NOMO-1 (cell line): ENCODE measurements around the gene CIT.
"Not testable (repeated sequence)": the region's sequence is repeated elsewhere in the genome, so short reads cannot be mapped to it uniquely, and the experiment has no call there.

ENCODE experiments used
- DNase-seq, 2 experiments: peaks; one replicate each; lab custom pipeline; 2025; ENCODE audit not compliant: unreplicated experiment in 2 of 2; lab: John Stamatoyannopoulos, UW

CIT gene

DNA sequence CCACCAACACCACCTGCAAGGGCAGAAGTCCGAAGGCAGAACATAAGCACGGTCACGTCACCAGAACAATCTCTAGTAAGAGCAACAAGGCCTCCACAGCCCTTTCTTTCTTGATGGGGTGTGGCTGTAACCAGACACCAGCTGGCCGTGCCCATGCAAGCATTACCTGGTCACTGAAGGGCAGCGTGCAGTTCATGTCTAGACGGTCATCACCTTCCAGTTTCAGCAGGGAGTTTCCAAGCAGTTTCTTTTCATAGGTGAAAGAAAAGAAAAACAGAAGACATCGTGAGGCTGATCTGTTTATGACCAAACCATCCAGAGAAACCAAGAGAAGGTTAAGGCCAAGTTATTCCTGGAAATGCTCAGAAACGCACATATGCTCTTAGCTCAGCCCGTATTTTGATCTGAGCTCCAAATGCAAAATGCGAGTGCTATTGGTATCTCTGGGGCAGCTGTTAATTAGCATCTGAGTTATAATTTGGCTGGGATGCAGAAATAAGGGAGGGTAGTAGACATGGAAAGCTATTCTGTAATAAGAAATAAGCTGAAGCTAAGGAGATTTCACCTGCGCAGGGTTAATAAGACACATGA is 166.7 kb downstream of the CIT start:
- DNase-seq, result no peak

DNA sequence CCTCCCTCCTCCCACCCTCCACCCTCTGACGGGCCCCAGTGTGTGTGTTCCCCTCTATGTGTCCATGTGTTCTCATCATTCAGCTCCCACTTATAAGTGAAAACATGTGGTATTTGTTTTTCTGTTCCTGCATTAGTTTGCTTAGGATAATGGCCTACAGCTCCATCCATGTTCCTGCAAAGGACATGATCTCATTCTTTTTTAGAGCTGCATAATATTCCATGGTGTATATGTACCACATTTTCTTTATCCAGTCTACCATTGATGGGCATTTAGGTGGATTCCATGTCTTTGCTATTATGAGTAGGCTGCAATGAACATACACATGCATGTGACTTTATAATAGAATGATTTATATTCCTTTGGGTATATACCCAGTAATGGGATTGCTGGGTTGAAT is 170.7 kb downstream of the CIT start:
- not testable (repeated sequence) for DNase-seq

DNA sequence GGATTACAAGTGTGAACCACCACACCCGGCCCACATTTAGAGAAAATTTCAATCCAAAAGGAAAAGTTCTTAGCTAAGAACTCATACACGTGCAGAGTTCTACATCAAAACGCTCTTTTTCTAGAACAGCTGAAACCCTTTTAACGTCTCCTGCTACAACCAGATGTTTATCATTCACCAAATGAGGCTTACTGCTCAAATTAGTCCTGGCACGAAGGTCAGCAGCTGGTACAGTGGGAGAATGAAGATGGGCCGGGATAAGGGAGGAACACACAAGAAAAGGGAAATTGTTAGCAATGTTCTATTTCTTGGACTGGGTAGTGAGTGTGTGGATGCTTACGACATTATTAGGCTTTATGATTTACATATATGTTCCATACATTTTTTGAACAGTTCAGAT is 171.9 kb downstream of the CIT start:
- no peak for DNase-seq

DNA sequence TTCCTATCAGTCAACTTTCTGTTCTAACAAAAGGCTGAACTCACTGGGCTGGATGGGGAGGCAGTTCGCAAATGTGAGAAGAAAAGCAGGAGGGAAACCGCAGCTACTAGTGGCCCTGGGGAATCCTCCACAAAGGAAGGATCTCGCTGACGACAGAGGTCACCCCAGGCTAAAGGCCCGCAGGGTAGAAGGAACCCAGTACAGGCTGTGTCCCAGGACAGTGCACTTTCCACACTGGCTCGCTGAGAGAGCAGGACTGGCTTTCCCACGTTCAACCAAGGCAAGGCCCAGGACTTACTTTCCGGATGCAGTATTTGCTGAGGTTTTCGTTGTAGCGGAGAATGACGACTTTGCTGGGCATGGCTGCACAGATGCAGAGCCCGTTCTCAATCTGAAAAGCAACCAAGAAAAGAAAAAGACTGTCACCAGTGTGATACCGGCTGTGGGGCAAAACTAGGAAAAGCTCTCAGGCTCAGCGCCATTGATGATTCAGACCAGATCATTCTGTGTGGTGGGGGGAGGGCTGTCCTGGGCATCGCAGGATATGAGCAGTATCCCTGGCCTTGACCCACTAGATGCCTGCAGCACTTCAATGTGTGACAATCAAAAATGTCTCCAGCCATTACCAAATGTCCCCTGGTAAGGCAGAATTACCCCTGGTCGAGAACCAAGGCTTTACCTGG is 172.9 kb downstream of the CIT start:
- no peak for DNase-seq

DNA sequence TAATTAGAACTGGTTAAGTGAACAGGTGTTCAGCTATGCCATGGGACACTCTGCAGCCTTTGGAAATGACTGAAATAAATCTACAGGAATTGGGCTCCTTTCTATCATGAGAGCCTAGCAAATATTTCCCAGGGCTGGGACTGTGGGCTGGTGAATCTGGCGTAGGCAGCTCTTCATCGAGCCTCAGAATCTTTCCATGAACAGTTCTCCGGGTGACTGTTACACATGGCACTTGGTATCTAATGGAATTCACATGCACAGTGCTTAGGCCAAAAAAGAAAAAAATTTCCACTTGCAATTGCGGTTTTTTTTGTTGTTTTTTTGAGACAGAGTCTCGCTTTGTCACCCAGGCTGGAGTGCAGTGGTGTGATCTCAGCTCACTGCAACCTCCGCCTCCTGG is 177.0 kb downstream of the CIT start:
- no peak for DNase-seq

DNA sequence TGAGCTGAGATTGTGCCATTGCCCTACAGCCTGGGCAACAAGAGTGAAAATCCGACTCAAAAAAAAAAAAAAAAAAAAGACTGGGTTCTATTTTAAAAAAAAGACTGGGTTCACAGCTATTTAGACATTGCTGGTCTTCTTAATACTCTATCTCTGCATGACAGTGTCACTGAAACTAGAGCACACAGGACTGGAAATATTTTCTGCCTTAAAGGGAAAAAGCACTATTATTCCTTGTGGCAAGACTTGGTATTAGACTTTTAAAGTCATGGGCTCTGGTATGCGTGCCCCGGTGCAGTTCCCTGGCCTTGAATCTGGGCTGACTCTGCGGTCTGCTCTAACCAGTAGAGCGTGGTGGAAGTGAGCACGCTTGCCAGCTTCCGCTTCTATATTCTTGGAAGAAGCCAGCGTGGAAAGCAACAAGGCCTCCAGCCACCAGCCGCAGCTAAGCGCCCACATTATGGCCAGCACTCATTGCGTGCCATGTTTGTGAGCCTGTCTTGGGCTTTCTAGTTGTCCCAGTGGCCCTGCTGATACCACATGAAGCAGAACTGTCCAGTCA is 177.8 kb downstream of the CIT start:
- no peak for DNase-seq

DNA sequence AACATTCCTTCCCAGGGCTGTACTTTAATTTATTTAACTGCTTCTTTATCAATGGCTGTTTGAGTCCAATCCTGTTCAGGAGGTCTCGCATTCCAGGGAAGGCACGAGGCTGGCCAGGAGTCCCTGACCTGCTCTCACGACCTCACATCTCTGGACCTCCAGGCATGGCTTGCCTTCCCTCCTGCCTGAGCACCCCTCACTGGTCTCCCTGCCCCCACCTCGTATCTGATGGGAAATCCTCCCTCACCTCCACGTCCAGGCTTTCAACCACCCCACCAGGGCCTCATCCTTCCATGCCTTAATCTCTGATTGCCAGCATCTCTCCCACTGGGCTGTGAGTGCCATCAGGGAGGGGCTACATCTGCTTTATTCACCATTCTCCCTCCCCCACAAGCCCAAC is 180.2 kb downstream of the CIT start:
- DNase-seq, result no peak

DNA sequence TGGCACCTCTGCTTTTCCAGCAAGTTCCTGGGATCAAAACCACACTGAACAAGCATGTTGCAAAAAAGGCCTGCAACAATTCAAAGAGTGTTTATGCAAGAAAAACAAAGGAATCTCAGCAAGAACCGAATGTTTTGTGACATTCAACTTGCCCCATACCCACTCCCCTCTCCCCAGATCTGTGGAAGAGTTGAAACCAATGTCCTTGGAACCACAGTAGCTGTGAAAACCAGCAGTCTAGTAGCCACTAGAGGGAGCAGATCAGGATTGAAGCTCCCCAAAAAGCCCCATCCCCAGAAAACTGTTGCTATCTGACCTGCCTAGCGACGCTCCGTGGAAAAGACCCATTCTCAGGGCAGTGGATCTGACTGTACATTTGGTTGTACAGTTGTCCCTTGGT is 182.1 kb downstream of the CIT start:
- DNase-seq, result no peak

DNA sequence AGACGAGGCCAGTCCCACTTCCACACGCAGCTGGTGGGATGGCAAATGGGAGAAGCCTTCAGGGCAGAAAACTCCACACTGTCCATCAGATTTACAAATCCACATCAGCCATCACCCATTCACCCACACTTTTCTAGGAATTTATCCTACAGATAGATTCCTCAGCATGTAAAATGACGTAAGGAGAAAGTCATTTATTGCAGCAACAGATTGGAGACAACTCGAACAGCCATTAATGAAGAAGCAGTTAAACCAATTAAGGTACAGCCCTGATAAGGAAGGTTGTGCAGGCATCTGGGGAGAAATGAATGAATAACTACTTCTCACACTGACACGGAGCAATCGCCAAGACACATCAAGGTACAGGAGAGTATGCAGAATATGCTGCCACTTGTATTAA is 183.0 kb downstream of the CIT start:
- no peak for DNase-seq

DNA sequence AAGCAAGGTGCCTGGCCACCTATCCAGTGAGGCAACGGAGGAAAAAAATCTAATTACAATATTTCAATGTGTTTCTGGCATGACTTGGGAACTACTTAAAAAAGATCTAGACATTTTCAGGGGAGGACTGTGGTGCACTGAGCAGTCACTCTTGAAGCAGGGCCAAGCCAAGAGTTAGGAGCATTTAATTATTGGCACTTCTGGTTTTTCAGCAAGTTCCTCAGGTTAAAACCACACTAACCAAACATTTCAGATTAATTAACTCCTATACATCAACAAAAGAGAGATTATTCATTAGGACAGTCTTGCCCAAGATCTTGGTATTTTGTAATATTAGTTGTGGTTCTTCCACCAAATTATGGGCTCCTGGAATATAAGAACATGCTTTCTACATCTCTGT is 183.6 kb downstream of the CIT start:
- peak in 1 of 2 experiments; percentile 22 for DNase-seq

DNA sequence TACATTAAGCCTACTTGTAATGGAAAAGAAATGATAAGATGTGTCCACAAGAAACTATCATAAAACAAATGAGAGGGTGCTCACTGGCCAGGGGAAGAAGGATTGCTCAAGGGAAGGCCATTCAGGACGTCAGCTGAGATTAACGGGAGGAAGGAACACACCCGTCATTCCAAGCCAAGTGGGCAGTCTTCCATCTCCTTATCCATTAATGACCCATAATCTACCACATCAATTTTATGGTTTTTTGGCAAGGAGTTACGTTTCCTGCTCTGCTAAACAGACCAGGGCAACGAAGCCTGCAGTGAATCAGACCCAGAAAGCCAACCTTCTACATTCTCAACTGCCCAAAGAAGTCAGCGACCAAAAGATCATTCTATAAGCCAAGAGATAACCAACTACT is 184.1 kb downstream of the CIT start:
- DNase-seq, result no peak

DNA sequence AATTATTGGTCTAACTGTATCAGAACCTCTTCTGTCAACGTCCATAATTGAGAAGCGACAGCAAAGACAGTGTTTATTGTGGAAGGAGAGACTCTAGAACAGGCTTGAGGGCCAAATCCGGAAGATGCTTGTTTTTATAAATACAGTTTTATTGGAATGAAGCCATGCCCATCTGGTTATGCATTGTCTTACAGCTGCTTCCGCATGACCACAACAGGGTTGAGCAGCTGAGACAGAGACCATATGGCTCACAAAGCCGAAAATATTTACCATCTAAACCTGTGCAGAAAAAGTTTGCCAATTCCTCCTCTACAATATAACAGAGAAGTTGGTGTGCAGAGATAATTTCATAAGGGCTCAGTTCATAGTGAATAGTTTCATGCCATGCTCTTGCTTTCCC is 184.7 kb downstream of the CIT start:
- DNase-seq, result no peak

DNA sequence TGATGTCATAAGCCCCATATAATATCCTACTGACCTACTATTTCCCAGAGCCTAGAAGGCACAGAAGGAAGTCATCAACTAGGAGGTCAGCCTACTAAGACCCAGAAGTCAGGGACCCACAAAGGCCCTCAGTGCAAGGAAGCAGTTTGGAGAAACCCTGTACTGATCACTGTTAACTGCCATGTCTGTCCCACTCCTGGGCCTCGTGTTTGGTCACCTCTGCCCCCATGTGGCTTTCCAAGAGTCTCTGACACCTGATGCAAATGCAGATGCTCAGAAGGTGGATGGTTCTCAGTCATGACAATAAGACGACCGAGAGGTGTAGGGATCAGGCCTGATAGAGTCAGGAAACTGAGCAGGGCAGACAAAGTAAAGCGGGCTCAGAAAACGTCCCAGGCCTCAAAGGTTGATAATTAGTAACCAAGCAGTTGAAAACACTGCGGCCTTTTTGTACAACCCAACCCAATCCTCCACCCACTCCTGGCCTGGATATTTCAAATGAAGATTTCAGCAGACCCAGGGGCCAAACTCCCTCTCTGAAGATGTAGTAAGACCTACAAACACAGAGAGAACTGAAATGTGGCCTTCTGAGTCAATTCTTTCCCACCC is 185.8 kb downstream of the CIT start:
- no peak for DNase-seq

DNA sequence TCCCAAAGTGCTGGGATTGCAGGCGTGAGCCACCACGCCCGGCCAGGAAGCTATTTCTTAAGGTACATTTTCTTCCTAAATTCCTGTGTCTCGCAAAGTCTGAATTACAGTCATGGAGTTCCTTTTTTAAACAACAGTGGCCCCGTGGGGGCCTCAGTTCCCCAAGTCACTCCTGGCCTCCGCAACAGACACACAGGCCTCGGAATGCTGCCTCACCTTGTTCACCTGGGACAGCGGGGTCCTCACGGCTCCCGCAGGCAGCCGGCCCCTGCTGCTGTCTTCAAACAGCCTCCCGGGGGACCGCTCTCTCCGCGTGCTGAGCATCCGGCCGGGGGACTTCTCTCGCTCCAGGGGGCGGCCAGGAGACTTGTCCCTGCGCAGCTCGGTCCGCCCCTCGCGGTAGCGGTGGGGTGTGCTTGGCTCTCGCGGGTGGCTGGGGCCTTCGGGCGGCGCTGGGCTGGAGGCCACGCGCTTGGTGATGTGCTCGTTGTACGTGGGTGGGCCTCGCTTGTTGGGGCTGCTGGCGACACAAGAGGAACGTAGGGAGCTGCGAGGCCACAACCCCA is 187.1 kb downstream of the CIT start:
- DNase-seq, result no peak

DNA sequence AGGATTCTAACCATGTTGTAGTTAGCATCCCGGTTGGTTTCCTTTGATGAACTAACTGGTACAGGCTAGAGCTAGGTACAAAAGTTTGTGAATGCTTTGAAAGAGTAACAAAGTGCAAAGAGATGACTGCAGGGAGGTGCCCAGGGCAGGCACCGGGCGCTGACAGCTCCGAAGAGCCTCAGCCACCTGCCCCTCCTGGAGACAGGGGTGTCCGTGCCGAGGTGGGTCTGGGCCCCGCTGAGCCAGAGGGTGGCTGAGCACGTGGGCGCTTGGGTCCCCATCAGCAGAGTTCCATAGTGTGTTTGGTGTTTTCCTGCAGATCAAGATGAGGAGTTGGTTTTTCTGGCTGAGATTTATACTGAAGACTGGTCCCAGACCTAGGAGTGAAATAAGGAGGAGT is 189.2 kb downstream of the CIT start:
- no peak for DNase-seq

DNA sequence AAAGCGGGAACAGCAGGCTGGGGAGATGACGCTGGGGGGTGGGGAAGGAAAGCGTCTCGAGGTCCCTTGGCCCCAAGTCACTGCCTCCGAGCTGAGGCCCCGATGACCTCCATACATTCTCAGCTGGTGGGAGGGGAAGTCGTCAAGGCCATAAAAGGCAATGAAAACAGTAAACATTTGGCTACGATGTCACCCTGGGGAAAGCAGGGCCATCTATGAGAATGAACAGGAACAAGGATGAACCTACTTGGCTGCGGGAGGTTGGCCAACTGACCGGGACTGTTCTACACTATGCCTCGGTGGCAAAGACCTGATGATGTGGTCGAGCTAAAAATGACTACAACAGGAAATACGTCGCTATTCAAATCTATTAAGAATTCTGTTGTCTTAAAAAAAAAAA is 189.7 kb downstream of the CIT start:
- DNase-seq, result no peak

DNA sequence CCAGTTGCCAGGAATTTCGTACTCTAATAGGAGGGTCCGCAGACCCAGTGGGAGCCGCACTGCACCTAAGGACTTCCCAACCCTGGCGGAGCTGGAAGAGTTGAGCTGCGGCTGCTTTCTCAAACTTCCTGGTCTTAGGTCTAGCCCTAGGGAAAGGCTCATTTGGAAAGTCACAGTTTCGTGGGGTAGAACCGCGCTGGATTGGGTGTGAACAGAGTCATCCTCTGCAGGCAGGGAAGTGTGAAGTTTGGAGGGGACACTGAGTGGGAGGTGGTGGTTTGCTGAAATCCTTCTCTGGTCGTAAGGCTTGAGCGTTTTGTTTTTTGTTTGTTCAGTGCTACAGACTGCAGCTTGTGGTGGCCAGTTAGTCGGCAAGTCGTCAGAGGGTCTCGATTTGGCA is 190.3 kb downstream of the CIT start:
- no peak for DNase-seq

DNA sequence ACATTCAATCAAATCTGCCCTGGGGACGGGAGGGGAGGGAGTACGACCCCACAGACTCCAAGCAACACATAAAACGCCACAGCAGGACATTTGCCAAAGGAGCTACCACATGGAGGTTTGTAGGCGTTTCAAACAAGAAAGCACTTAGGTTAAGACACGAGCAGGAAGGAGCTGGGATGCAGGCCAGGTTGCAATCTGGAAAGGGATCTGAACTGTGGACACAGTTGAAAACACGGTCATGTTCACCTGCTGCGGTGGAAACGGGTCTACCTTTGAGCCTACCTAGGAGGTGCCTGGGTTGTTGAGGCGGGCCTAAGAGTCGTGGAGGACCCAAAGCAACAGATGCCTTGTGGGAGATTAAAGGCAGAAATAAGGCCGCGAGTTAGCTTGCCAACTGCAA is 190.8 kb downstream of the CIT start:
- no peak for DNase-seq

DNA sequence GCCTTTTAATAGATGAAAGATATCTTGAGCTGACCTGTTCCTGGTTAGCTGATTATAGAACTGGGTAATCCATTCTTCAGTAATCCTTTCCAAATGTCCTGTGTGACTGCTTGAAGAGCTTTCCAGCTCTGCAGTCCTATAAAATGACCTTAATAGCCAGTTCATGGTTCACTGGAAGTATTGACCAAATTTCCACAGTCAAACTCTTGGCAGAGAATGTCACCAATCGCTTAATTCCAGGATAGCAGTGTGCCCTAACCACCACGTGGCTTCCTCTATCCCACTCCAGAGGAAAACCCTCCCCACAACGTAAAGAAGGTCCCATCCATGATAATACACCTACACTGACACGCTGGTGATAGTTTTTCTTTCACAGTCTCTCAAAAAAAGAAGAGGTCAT is 191.7 kb downstream of the CIT start:
- DNase-seq, result no peak

DNA sequence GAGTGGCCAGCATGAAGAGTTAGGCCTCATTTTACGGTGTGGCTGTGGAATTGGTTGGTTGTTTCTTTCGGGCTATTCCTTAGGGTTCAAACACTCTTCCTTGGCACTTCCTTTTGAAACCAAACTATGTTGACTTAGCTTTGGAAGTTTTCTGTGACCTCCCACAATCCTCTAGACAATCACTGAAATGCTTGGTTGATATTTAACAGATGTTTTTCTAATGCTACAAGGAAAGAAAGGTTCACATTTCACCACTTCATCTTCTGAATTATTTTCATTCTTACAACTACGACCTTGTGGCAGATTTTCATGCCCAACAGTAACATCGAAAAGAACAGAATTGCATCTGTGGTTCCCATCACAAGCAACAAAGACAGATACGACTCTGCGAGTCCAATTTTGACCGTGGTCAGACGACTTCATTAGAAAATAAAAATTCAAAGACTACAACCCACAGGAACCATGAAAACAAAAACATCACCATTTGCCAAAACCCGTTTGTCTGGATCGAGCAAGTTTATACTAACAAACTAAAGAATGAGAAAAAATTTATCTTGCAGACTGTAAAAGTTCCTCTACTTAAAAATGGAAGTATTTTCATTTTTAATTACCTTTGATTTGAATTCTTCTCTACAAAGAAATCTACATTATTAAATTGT is 192.3 kb downstream of the CIT start:
- no peak for DNase-seq

DNA sequence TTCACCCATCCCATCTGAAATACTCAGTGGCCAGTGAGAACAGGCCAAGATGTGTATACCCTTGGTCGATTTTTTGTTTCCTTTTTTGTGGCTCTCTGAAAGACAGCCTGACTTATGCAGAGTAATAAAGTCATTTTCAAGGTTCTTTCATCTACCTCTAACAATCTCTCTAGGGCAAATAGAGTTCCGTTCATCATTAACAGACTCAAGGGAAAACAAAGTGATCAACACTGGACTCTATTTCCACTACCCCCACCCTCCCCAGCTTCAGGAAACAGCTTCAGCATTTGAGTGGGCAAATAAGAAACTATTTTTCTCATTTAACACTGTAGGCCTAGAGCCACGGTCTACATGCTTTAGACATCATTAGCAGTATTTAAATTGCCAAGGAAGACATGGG is 193.3 kb downstream of the CIT start:
- no peak for DNase-seq
